Mesothelial cell of epicardium (in vitro differentiated cells): ENCODE results near the gene LRRC59. TPM values are rescaled to one million over a fixed set of nuclear protein-coding genes. Genes with fewer than 3 reads are reported as not detected.

Source experiments
- DNase-seq, 2 experiments: peaks; one replicate each; pipeline ENCODE4 v3.0.0; 2021; ENCODE audit warnings: low spot score in 2 of 2; ENCODE audit not compliant: unreplicated experiment in 2 of 2
- H3K27ac Mint-ChIP-seq: 2 replicates; pipeline ENCODE4 v1.8.0; 2021; ENCODE audit warnings: mixed read lengths
- H3K27me3 Mint-ChIP-seq: 2 replicates; pipeline ENCODE4 v1.8.0; 2021; ENCODE audit warnings: low read depth, mixed read lengths
- H3K36me3 Mint-ChIP-seq: 2 replicates; pipeline ENCODE4 v1.8.0; 2021; ENCODE audit warnings: mixed read lengths
- H3K4me1 Mint-ChIP-seq: 2 replicates; pipeline ENCODE4 v1.8.0; 2021; ENCODE audit warnings: mixed read lengths
- H3K4me3 Mint-ChIP-seq: 2 replicates; pipeline ENCODE4 v1.8.0; 2021; ENCODE audit warnings: mild to moderate bottlenecking, moderate library complexity, mixed read lengths
- H3K9me3 Mint-ChIP-seq: 2 replicates; pipeline ENCODE4 v1.8.0; 2021; ENCODE audit warnings: mixed read lengths
- CTCF ChIP-seq: fragments of 200-600 bp; sonication (generic); IDR thresholded peaks from one replicate; pipeline ENCODE4 v1.5.0; 2021; ENCODE audit warnings: antibody characterized with exemption; ENCODE audit not compliant: unreplicated experiment
- total RNA-seq: library from RNA; stranded (reverse); gene quantifications from 3 replicates; pipeline ENCODE4 v1.2.1, GENCODE V29; 2021

LRRC59 gene
- 60.7 to 65.1 TPM (median 63.5 TPM) in 3 replicates for total RNA-seq

GRCh38 chr17:50397111-50397918, at the start of gene LRRC59:
TSS of gene LRRC59 (minus strand) at chr17:50397523. CDS start at chr17:50397317, 206 bp downstream.
- Mint-ChIP-seq H3K27ac (peak within 1 kb of the TSS; percentile 91), H3K27me3 (no peaks in the 10 kb centered on the region), H3K4me3 (peak within 1 kb of the TSS; percentile 83), H3K9me3 (no peaks in the 10 kb centered on the region), H3K36me3 (peaks cover 5% of the 10 kb centered on the region), H3K4me1 (peaks cover 20% of the 10 kb centered on the region)
- TF ChIP-seq CTCF = peak; percentile 98
- peak; percentile 85 to 95 for DNase-seq

- H3K27me3 Mint-ChIP-seq = no peaks in the 10 kb centered on the region
- no peak overlapping the region for H3K4me3 Mint-ChIP-seq
- no peak overlapping the region for H3K27ac Mint-ChIP-seq
- H3K9me3 Mint-ChIP-seq = no peaks in the 10 kb centered on the region
- H3K4me1 Mint-ChIP-seq = peaks cover 38% of the 10 kb centered on the region
- DNase-seq = no peak
- H3K36me3 Mint-ChIP-seq = peaks cover 8% of the 10 kb centered on the region
- no peak for TF ChIP-seq CTCF
Measured at GRCh38 chr17:50445730-50446325, 48.5 kb upstream of the LRRC59 start.

- H3K9me3 Mint-ChIP-seq = no peaks in the 10 kb centered on the region
- TF ChIP-seq CTCF = no peak
- H3K36me3 Mint-ChIP-seq = peaks cover 5% of the 10 kb centered on the region
- no peaks in the 10 kb centered on the region for H3K27me3 Mint-ChIP-seq
- H3K4me1 Mint-ChIP-seq = peaks cover 45% of the 10 kb centered on the region
- DNase-seq = no peak
- peak overlapping the region; percentile 36 for H3K27ac Mint-ChIP-seq
- H3K4me3 Mint-ChIP-seq = no peak overlapping the region
Measured at GRCh38 chr17:50444841-50445715, 47.8 kb upstream of the LRRC59 start.

- peaks cover 3% of the 10 kb centered on the region for H3K36me3 Mint-ChIP-seq
- peak overlapping the region; percentile 34 for H3K4me3 Mint-ChIP-seq
- DNase-seq = no peak
- H3K4me1 Mint-ChIP-seq = peaks cover 45% of the 10 kb centered on the region
- TF ChIP-seq CTCF = no peak
- H3K9me3 Mint-ChIP-seq = no peaks in the 10 kb centered on the region
- H3K27me3 Mint-ChIP-seq = no peaks in the 10 kb centered on the region
- H3K27ac Mint-ChIP-seq = peak overlapping the region; percentile 91
Measured at GRCh38 chr17:50443505-50443974, 46.2 kb upstream of the LRRC59 start.
